ENCODE data around the gene DDX23.

DDX23 gene

GRCh38 chr12:48794870-48795269 is 57.1 kb downstream of the DDX23 start:
- DNase-seq: no peak

GRCh38 chr12:48793696-48794095 is 58.3 kb downstream of the DDX23 start:
- no peak for DNase-seq

- no peak for DNase-seq
Measured at GRCh38 chr12:48789858-48790326, 62.1 kb downstream of the DDX23 start.

- DNase-seq: peak; percentile 75
Measured at GRCh38 chr12:48788854-48789775, 62.8 kb downstream of the DDX23 start, which contains the start of gene ADCY6. TSS of gene ADCY6 (minus strand) at chr12:48789089. CDS start at chr12:48783434, 5,655 bp downstream.

- peak; percentile 40 for DNase-seq
Measured at GRCh38 chr12:48788524-48788853, 63.5 kb downstream of the DDX23 start.

GRCh38 chr12:48787791-48788523 is 64.0 kb downstream of the DDX23 start:
- DNase-seq: peak; percentile 21

GRCh38 chr12:48786591-48787544 is 65.1 kb downstream of the DDX23 start:
- peak; percentile 39 for DNase-seq

- no peak for DNase-seq
Measured at GRCh38 chr12:48783432-48783831, 68.5 kb downstream of the DDX23 start.

- no peak for DNase-seq
Measured at GRCh38 chr12:48782457-48783395, 69.2 kb downstream of the DDX23 start.

- DNase-seq: no peak
Measured at GRCh38 chr12:48781750-48782456, 70.1 kb downstream of the DDX23 start.

- no peak for DNase-seq
Measured at GRCh38 chr12:48780381-48781025, 71.5 kb downstream of the DDX23 start.

- DNase-seq: no peak
Measured at GRCh38 chr12:48779869-48780268, 72.1 kb downstream of the DDX23 start.

Measured in NCI-H82 (cell line).